Natural killer cell treated with Interleukin-12 subunit alpha and Interleukin-12 subunit beta and Interleukin-15 and Interleukin-18, amount 100 ng/mL, for 72 hours (primary cell): ENCODE measurements around the gene RASA1. TPM values are rescaled to one million over a fixed set of nuclear protein-coding genes. Genes with fewer than 3 reads are reported as not detected.

ENCODE experiments used
- ATAC-seq, 2 donors: fragments of 150-1000 bp; cut with Tn5 transposase in 1 of 2; sonication (Bioruptor Pico), chemical (Tn5 transposase) in 1 of 2; 2 replicates each; pipeline ENCODE4 v1.10.0; 2021
- DNase-seq: peaks from one replicate; pipeline ENCODE4 v3.0.0; 2022; ENCODE audit warnings: low spot score
- H3K27ac Mint-ChIP-seq, 2 donors: 1 replicate in 1 of 2; 2 replicates in 1 of 2; pipeline ENCODE4 v1.8.0; 2022; ENCODE audit warnings: mixed read lengths in 2 of 2, mild to moderate bottlenecking in 1 of 2, moderate library complexity in 1 of 2
- H3K27me3 Mint-ChIP-seq, 2 donors: 1 replicate in 1 of 2; 2 replicates in 1 of 2; pipeline ENCODE4 v1.8.0; 2022; ENCODE audit warnings: mixed read lengths in 2 of 2
- H3K36me3 Mint-ChIP-seq: one replicate; pipeline ENCODE4 v1.8.0; 2022; ENCODE audit warnings: mixed read lengths
- H3K4me1 Mint-ChIP-seq, 2 donors: 1 replicate in 1 of 2; 2 replicates in 1 of 2; pipeline ENCODE4 v1.8.0; 2022; ENCODE audit warnings: low read depth in 2 of 2, mixed read lengths in 2 of 2, mild to moderate bottlenecking in 1 of 2
- H3K4me3 Mint-ChIP-seq: one replicate; pipeline ENCODE4 v1.8.0; 2022; ENCODE audit warnings: mixed read lengths
- H3K9me3 Mint-ChIP-seq: 2 replicates; pipeline ENCODE4 v1.8.0; 2022; ENCODE audit warnings: mixed read lengths
- total RNA-seq, 2 donors: library from RNA; stranded (reverse); gene quantifications; one replicate each; pipeline ENCODE4 v1.2.3, GENCODE V29; 2022

The RASA1 gene
- 10 to 100 TPM; 23.3 to 30.6 TPM for total RNA-seq

GRCh38 chr5:87267574-87268125 lies at the start of gene RASA1:
Gene RASA1, plus strand, starts transcription at chr5:87267883. Its CDS starts 569 bp downstream, at chr5:87268452.
- Mint-ChIP-seq H3K27me3 (no peaks in the 10 kb centered on the region), H3K4me3 (peak within 1 kb of the TSS; percentile 99), H3K36me3 (no peaks in the 10 kb centered on the region), H3K27ac (peak within 1 kb of the TSS; percentile 92 to 93), H3K9me3 (no peaks in the 10 kb centered on the region), H3K4me1 (peaks cover 19 to 28% of the 10 kb centered on the region in 2 donors)
- peak; percentile 94 for DNase-seq
- ATAC-seq = peak; percentile 83 to 85

- no peak overlapping the region for H3K4me3 Mint-ChIP-seq
- H3K36me3 Mint-ChIP-seq = no peaks in the 10 kb centered on the region
- no peak for ATAC-seq
- H3K27me3 Mint-ChIP-seq = no peaks in the 10 kb centered on the region
- no peak overlapping the region for H3K27ac Mint-ChIP-seq
- no peaks in the 10 kb centered on the region for H3K9me3 Mint-ChIP-seq
- no peak for DNase-seq
- H3K4me1 Mint-ChIP-seq = no peaks in the 10 kb centered on the region
These were observed 37.9 kb upstream of the RASA1 start for GRCh38 chr5:87229780-87230179.

- H3K4me1 Mint-ChIP-seq = no peaks in the 10 kb centered on the region
- H3K36me3 Mint-ChIP-seq = no peaks in the 10 kb centered on the region
- ATAC-seq (no peak), DNase-seq (no peak)
- H3K27ac Mint-ChIP-seq = no peak overlapping the region
- H3K9me3 Mint-ChIP-seq = no peaks in the 10 kb centered on the region
- peaks cover 0 to 2% of the 10 kb centered on the region in 2 donors for H3K27me3 Mint-ChIP-seq
- no peak overlapping the region for H3K4me3 Mint-ChIP-seq
These were observed 36.5 kb upstream of the RASA1 start for GRCh38 chr5:87231037-87231808.

GRCh38 chr5:87233143-87233542 lies 34.5 kb upstream of the RASA1 start:
- Mint-ChIP-seq H3K36me3 (no peaks in the 10 kb centered on the region), H3K4me3 (no peak overlapping the region), H3K4me1 (no peaks in the 10 kb centered on the region), H3K9me3 (no peaks in the 10 kb centered on the region), H3K27ac (peak overlapping the region in 1 of 2 donors; percentile 15), H3K27me3 (peaks cover 0 to 2% of the 10 kb centered on the region in 2 donors)
- ATAC-seq (no peak), DNase-seq (no peak)

- no peak for ATAC-seq
- H3K27me3 Mint-ChIP-seq = no peaks in the 10 kb centered on the region
These were observed 26.1 kb upstream of the RASA1 start for GRCh38 chr5:87241555-87241954.

GRCh38 chr5:87242242-87242641 lies 25.4 kb upstream of the RASA1 start:
- no peaks in the 10 kb centered on the region for H3K27me3 Mint-ChIP-seq
- no peak for ATAC-seq
- peak overlapping the region; percentile 71 to 76 for H3K27ac Mint-ChIP-seq
- no peak for DNase-seq
- H3K4me1 Mint-ChIP-seq = peaks cover 16 to 29% of the 10 kb centered on the region in 2 donors
- no peaks in the 10 kb centered on the region for H3K36me3 Mint-ChIP-seq
- no peaks in the 10 kb centered on the region for H3K9me3 Mint-ChIP-seq
- H3K4me3 Mint-ChIP-seq = peak overlapping the region; percentile 30

More at GRCh38 chr5:87241555-87241954, 26.1 kb upstream of the RASA1 start:
- Mint-ChIP-seq H3K27ac (peak overlapping the region in 1 of 2 donors; percentile 76), H3K9me3 (no peaks in the 10 kb centered on the region), H3K4me1 (peaks cover 16 to 29% of the 10 kb centered on the region in 2 donors), H3K36me3 (no peaks in the 10 kb centered on the region), H3K4me3 (no peak overlapping the region)
- DNase-seq = no peak

- no peak for DNase-seq
- H3K9me3 Mint-ChIP-seq = no peaks in the 10 kb centered on the region
- peak overlapping the region; percentile 35 for H3K4me3 Mint-ChIP-seq
- no peaks in the 10 kb centered on the region for H3K36me3 Mint-ChIP-seq
- no peaks in the 10 kb centered on the region for H3K27me3 Mint-ChIP-seq
- peak overlapping the region; percentile 71 to 76 for H3K27ac Mint-ChIP-seq
- peaks cover 16 to 29% of the 10 kb centered on the region in 2 donors for H3K4me1 Mint-ChIP-seq
- peak; percentile 80 to 90 for ATAC-seq
These were observed 24.4 kb upstream of the RASA1 start for GRCh38 chr5:87243161-87243844.

GRCh38 chr5:87245451-87245850 lies 22.2 kb upstream of the RASA1 start:
- peak overlapping the region in 1 of 2 donors; percentile 76 for H3K27ac Mint-ChIP-seq
- H3K36me3 Mint-ChIP-seq = no peaks in the 10 kb centered on the region
- H3K27me3 Mint-ChIP-seq = no peaks in the 10 kb centered on the region
- DNase-seq (no peak), ATAC-seq (no peak)
- no peaks in the 10 kb centered on the region for H3K9me3 Mint-ChIP-seq
- no peak overlapping the region for H3K4me3 Mint-ChIP-seq
- H3K4me1 Mint-ChIP-seq = peaks cover 16 to 29% of the 10 kb centered on the region in 2 donors

- no peak for ATAC-seq
- Mint-ChIP-seq H3K27ac (no peak overlapping the region), H3K9me3 (no peaks in the 10 kb centered on the region), H3K4me3 (no peak overlapping the region), H3K36me3 (no peaks in the 10 kb centered on the region), H3K27me3 (no peaks in the 10 kb centered on the region), H3K4me1 (peaks cover 16 to 29% of the 10 kb centered on the region in 2 donors)
- no peak for DNase-seq
These were observed 21.6 kb upstream of the RASA1 start for GRCh38 chr5:87246061-87246460.

- no peaks in the 10 kb centered on the region for H3K27me3 Mint-ChIP-seq
- H3K27ac Mint-ChIP-seq = no peak overlapping the region
- H3K36me3 Mint-ChIP-seq = no peaks in the 10 kb centered on the region
- ATAC-seq (peak in 1 of 2 donors; percentile 27), DNase-seq (no peak)
- H3K4me1 Mint-ChIP-seq = no peaks in the 10 kb centered on the region
- no peak overlapping the region for H3K4me3 Mint-ChIP-seq
- H3K9me3 Mint-ChIP-seq = no peaks in the 10 kb centered on the region
These were observed 15.4 kb upstream of the RASA1 start for GRCh38 chr5:87252283-87252605.

GRCh38 chr5:87254035-87254434 lies 13.6 kb upstream of the RASA1 start:
- Mint-ChIP-seq H3K27ac (no peak overlapping the region), H3K36me3 (no peaks in the 10 kb centered on the region), H3K27me3 (no peaks in the 10 kb centered on the region), H3K9me3 (no peaks in the 10 kb centered on the region), H3K4me1 (no peaks in the 10 kb centered on the region), H3K4me3 (no peak overlapping the region)
- DNase-seq (no peak), ATAC-seq (no peak)

GRCh38 chr5:87258507-87258906 lies 9.2 kb upstream of the RASA1 start:
- Mint-ChIP-seq H3K4me3 (no peak overlapping the region), H3K9me3 (no peaks in the 10 kb centered on the region), H3K4me1 (no peaks in the 10 kb centered on the region), H3K27ac (no peak overlapping the region), H3K36me3 (no peaks in the 10 kb centered on the region), H3K27me3 (no peaks in the 10 kb centered on the region)
- DNase-seq (no peak), ATAC-seq (no peak)

GRCh38 chr5:87260604-87261192 lies 7.0 kb upstream of the RASA1 start:
- DNase-seq (no peak), ATAC-seq (no peak)
- H3K27me3 Mint-ChIP-seq = no peaks in the 10 kb centered on the region
- no peaks in the 10 kb centered on the region for H3K36me3 Mint-ChIP-seq
- no peaks in the 10 kb centered on the region for H3K4me1 Mint-ChIP-seq
- no peaks in the 10 kb centered on the region for H3K9me3 Mint-ChIP-seq
- H3K27ac Mint-ChIP-seq = no peak overlapping the region
- H3K4me3 Mint-ChIP-seq = no peak overlapping the region

GRCh38 chr5:87263498-87263897 lies 4.2 kb upstream of the RASA1 start:
- H3K27ac Mint-ChIP-seq = no peak overlapping the region
- H3K27me3 Mint-ChIP-seq = no peaks in the 10 kb centered on the region
- no peak for DNase-seq
- ATAC-seq = no peak
- H3K4me3 Mint-ChIP-seq = no peak overlapping the region
- no peaks in the 10 kb centered on the region for H3K36me3 Mint-ChIP-seq
- H3K4me1 Mint-ChIP-seq = peaks cover 7 to 17% of the 10 kb centered on the region in 2 donors
- no peaks in the 10 kb centered on the region for H3K9me3 Mint-ChIP-seq
